NCI-H345 treated with DMSO at 0.1 percent for 48 hours (cell line): ENCODE data around the gene RPTOR.
A peak's percentile ranks its signal among the peaks of the same experiment; 100 is the strongest.
"Not testable (repeated sequence)": the region's sequence is repeated elsewhere in the genome, so short reads cannot be mapped to it uniquely, and the experiment has no call there.

Experiments
- DNase-seq: peaks from one replicate; lab custom pipeline; 2025; ENCODE audit not compliant: unreplicated experiment; lab: John Stamatoyannopoulos, UW

RPTOR gene

DNA sequence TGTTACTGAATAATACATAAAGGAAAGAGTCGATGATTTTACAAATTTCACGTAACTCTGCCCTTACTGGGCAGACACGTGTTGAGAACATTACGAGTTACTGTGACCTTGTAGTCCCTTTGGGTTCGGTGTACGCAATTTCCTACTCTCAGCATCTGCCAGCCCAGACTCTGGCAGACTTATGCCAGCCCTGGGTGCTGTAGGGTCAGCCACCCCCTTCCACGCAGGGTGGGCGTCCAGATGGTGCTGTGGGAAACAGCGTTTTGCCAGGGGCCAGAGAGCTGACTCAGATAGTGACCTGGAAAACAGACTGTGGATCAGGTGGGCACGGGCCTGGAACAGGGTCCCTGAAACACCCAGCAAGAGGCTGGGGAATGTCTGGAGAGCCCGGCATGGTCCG is 148.9 kb downstream of the RPTOR start:
- DNase-seq: no peak

DNA sequence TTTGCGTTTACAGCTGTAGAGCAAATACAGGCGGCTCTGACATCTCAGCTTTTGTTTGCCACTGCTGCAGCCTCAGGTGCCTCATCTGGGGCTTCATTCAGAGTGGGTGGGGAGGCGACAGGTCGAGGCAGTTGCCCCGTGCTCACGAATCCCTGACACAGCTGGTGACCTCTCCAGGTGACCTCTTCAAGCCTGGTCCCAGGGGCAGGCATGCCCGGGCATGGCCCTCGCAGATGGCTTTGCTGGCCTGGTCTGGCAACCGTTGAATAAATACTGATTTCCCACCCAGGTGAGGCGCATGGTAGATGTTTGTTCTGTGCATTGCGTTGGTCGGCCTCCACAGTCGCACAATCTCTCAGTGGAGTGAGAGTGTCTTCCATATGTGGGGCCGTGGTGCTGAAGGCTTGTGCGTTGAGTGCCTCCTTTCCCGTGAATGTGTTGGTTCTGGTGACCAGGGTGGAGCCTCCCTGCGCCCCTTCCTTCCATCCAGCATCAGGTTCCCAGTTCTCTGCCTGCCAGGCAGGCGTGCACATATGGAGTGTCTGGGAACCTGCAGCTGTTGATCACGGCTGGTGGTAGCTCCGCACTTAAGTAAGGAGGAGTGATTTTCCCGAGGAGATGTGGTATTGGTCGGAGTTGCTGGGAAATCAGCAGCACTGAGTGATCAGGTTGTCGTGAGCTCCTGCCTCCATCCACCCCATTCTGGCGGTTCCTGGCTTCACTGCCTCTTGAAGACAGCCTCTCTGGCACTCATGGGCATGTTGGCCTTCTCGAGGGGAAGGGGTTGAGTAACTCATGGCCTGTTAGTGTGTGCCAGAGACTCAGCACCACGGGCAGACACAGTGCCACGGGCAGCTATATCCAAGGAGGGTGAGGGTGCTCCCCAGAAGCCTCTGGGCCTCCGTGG is 149.7 kb downstream of the RPTOR start:
- peak; percentile 83 for DNase-seq

DNA sequence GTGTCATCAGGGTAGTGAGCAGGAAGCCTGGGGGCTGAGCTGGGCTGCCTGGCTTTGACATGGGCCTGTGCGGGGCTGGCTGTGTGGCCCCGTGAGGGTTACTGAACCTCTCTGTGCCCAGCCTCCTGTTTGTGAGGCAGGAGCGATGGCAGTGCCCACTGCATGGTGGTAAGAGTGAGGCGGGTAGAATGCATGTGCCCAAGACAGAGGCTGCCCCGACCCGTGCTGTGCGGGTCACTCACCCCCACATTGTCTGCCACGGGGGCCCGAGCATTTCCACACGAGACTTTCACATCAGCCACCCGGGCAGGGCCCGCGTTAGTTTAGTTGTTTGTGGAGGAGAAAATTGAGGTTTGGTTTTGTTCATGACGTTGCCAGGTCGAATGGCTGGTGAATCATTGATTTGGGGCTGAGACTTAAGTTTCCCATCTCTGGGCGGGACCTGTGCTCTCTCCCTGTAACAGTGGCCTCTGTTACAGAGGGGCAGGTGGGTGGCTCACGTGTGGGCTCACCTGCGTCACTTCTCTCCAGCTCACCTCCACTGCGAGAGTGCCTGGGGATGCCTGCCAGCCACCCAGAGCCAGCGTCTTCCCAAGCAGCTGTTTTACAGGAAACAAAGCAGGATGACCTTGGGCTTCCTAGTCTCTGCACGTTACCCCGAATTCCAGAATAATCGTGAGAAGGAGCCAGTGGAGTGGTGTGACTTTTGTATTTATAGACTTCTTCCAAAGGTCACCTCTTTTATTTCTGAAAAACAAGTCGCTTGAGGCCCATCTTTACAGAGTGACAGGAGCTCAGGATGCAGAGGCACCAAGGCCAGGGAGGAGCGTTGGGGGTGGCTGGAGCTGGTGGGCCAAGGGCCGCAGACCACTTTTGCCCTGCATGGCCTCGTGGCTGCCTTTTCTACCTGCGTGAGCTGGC is 150.6 kb downstream of the RPTOR start:
- no peak for DNase-seq

DNA sequence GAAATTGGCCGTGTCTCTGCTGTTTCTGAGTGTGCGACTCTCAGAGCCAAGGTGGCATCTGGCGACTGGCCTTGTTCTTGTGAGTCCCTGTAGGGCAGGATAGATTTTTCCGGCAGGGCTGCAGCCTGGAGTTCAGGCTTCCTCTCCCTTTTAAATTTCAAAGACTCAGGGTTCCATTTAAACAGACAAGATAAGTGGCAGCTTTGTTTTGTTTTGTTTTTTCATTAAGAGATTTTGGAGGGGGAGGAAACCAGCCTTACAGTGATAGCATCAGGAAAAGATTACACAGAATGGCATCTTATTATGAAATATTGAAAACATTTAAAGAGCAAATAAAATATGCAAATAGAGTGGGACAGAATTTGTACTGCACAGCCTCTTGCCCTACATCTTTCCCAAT is 151.3 kb downstream of the RPTOR start:
- DNase-seq: no peak

DNA sequence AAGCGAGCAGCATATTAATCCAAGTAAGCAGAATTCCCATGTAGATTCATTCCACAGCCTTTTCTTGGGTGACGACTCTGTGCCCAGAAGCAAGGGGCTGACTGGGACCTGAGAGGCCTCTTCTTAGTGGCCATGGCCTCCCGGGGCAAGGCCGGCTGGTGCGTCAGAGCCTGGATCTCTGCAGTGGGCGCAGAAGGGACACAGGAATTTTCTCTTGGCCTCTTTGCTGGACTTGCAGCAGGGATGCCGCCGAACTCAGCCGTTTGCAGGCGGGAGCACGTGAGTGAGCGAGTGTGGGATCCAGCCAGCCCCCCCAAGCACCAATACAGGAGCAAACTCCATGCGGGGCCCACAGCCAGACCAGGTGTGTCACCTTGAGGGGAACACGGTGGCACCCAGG is 151.8 kb downstream of the RPTOR start:
- DNase-seq: no peak

DNA sequence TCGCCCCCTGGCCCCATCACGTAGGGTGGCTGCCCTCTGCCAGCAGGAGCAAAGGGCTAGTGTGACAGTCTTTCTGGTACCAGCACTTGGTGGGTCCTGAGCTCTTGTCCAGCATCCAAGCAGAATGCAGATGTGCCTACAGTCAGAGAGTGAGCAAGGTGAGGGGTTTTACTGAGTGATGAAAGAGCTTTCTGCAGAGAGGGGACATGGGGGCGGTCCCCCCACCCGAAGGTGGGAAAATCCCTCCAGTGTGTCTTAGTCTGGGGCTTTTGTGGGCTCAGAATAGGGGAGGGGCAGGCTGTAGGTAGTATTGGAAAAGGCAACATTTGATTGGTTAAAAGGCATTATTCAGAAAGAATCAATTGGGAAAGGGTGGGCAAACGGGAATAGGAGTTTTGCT is 152.3 kb downstream of the RPTOR start:
- no peak for DNase-seq

DNA sequence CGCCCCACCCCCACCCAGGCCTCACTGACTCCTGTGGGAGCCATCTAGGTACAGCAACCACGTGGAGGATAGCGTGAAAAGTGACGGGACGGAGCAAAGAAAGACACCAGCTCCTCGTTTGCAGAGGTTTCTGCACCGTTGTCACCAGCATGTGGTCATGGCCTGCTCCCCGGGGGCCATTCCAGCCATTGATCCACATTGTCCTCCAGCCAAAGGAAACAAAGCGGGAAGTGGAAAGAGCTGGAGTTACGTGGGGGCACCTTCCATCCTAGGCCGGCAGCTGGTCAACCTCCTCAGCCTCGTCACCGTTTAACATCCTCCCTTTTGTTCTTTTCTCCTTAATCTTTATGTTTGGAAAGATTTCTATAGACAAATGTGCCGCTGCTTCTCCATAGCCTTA is 153.7 kb downstream of the RPTOR start:
- no peak for DNase-seq

DNA sequence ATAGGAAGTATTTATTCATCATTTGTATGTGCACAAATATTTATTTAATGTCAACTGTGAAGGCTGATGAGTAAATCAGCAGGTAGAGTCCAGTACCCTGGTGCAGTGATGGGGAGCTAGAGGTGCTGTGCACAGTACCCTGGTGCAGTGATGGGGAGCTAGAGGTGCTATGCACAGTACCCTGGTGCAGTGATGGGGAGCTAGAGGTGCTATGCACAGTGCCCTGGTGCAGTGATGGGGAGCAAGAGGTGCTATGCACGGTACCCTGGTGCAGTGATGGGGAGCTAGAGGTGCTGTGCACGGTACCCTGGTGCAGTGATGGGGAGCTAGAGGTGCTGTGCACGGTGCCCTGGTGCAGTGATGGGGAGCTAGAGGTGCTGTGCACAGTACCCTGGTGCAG is 154.6 kb downstream of the RPTOR start:
- not testable (repeated sequence) for DNase-seq

DNA sequence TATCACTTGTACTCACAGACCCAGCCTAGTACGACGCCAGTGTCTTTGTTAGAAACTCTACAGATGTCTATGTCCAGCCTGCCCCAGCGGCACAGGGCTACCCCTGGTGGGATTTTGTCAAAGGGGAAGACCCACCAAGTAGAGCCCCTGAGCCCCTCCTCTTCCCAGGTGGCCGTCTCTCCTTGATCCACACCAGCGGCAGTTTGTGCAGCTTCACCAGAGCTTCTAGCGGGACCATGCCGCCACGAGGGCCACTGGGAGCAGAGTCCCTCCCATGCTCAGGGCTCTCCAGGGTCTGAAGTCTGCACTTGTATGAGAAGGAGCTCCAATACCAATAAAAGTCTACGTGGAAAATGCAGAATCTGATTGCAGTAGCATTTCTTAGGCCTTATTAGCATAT is 157.1 kb downstream of the RPTOR start:
- DNase-seq: no peak

DNA sequence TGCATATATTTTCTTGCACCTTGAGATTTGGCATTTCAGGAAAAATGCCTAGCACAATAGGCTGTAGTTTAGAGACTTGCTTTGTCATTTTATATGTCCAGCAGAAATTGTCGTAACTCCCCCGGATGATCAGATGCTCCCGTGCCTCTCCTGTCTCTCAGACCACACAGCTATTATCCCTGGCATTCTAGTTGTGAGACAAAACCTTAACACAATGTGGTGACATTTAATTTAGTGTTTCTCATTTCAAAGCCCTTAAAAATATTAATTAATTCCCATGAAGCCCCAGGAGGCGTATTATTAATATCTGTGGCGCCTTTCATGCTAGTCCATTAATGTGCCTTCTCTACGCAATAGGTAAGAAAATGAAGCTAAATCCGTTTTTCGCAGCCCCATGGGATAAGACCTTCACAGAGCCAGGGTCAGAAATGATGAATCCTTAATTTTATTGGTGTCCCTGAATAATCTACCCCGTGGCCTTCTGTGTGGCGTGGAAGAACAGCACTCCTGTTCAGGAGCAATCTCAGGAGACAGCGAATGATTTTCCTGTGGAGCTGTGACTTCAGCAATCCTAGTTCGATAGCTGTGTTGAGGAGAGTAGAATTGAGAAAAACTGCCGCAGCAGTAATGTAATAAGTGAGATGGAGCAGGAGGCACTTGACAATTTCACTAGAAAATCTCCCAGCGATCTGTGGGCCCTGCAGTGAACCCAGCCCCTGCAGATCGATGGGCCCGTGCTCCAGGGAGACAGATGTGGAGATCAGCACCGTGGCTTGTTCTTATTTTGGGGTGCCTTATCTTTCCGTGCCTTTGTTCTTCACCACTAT is 157.9 kb downstream of the RPTOR start:
- no peak for DNase-seq

DNA sequence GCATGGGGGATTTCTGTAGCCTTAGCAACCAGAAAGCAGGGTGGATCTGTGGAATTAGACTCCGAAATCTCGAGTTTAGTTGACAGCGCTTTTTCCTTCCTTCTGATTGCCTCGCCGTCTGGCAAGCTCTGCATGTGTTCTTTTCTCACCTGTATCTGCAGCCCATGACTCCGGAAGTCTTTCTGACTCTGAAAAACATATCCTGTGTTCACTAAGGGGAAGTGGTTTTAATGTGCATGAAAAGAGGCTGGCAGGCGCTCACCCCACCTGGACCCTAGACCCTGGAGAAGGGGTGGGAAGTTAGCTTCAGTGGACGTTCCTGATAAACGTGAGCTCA is 158.5 kb downstream of the RPTOR start:
- DNase-seq: no peak

DNA sequence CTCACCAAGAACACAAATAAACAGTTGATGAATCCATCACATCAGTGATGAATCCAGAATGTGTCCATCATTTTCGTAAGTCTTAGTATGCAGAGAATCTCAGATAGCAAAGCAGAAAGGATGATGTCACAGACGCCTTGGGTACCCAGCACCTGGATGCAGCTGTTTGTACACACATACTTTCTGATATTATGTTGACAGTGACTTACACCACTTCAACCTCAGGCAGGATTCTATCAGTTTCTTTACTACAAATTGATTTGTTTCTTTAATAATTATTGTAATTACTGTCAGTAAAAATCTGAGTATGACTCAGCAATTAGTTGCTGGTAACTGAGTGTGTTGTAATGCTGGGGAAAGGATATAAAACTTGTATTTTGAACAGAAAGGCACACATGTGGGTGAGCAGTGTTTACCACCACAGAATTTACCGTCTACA is 159.8 kb downstream of the RPTOR start:
- DNase-seq: no peak

DNA sequence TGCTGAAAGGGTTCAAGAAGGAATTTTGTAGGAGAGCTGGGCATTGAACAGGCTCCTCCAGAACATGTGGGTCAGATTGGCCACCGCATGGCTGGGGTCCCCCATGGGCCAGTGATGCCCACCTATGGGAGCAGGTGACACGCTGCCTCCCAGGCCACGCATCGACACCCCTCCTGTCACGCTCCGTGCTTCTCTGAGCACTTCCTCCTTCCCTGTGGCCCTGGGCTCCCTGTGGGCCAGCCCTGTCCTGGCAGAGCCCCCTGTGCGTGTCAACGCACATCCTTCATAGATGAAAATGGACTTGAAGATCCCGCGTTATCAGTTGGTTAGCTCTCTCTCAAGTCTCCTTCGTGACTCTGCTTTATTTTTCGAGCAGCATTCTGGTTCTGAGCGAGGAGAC is 160.3 kb downstream of the RPTOR start:
- DNase-seq: no peak

DNA sequence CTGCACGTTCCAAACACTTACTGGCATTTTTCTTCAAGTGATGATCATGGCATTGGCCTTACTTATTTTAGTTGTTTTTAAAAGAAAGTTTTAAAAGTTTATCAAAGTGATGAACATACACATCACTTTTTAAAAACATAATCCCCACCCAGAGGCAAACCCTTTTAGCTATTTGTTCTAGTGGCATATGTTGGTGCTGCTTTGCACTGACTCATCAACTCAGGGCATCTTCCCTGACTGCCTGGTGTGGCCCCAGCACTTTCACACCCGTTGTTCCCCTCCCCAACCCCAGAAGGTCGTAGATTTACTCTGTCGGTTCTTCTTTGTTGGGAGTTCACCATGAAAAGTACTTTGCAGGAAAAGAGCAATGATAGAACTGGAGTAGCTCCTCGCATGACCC is 161.3 kb downstream of the RPTOR start:
- DNase-seq: peak; percentile 35

DNA sequence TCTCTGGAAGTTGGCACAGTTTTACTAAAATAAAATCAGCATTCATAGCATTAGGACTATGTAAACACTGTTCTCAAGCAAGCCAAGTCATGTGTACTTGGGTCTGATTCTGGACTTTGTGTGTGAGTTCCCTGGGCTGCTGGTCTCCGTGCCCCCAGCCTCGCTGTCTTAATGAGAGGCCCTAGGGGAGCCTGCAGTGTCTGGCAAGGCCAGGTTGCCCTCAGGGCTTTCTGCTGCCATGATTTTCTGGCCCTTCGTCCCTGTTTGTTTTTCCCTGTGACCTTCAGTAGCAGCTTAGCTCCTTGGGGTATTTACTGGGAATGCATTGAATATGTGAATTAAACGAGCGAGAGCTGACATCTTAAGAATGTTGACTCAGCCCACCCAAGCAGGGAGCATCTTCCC is 161.8 kb downstream of the RPTOR start:
- no peak for DNase-seq

DNA sequence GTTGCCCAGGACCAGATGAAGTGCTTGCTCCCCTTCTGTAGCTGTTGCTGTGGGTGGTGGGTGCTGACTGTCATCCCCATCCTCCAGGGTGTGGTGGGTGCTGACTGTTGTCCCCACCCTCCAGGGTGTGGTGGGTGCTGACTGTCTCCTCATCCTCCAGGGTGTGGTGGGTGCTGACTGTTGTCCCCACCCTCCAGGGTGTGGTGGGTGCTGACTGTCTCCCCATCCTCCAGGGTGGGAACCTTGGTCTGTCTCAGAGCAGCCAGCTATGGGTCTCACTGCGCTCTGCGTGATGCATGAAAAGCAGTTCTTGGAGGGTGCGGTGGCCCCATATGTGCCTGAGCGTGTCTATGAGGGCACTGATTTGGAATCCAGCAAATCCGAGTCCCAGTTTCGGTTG is 163.8 kb downstream of the RPTOR start:
- DNase-seq: no peak

DNA sequence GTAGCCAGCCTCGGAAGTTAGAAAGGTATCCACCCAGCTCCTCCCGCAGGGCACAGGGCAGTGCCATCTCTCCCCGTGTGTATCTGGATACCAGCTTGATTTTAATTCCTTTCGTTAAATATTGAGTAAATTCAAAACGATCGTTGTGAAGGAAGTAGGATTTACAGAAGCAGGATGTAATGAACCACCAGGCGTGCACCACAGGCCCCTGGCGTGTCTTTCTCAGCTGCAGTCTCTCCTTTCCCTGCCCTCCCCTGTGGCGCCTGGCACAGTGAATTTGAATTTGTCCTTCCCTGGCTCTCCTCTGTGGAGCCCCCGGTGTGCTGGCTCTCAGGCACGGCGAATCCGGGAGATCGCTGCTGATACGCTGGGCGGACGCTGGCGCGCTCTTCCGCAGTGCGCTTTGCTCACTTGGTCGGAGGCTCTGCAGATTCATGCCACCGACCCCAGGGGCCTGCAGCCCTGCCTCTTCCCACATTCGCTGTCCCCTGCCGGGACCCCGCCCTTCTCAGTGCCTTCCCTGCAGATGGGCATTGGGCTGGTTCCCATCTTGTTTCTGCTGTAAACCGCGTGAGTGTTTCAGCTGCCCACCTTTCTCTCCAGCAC is 164.6 kb downstream of the RPTOR start:
- DNase-seq: no peak

DNA sequence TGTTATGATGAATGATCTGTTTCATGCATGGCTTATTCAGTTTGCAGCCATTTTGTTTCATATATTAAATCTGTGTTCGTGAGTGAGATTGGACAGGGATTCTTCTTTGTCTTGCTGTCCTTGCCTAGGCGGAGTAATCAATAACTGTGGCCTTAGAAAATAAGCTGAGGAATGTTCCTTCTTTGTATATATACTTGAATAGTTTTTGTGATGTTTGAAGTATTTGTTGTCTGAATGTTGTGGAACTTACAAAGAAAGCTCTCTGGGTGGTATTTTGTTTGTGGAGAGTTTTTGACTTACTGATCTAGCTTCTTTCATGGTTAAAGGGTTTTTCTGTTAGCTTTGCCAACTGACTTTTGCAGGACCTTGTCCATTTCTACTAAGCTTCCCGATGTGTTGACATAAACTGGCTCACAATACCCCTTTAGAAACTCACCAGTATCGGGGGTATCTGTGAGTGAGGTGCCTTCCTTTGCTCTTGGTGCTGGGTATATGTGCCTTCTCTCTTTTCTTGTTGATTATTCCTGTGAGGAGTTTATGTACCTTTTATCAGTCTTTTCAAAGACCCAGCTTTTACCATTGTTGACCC is 166.2 kb downstream of the RPTOR start:
- no peak for DNase-seq

DNA sequence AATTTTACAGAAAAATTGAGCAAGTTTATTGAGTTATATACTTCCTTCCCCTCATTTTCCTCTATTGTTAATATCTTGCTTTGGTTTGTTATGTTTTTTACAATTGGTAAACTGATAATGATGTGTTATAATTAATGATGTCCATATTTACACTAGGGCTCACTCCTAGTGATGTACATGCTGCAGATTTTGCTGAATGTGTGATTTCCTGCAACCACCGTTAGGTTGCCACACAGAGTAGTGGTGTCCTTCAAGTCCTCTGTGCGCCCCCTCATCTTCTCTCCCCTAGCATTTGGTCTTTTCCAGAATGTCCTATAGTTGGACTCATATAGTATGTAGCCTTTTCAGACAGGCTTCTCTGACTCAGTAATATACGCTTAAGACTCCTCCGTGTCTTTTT is 167.5 kb downstream of the RPTOR start:
- no peak for DNase-seq

DNA sequence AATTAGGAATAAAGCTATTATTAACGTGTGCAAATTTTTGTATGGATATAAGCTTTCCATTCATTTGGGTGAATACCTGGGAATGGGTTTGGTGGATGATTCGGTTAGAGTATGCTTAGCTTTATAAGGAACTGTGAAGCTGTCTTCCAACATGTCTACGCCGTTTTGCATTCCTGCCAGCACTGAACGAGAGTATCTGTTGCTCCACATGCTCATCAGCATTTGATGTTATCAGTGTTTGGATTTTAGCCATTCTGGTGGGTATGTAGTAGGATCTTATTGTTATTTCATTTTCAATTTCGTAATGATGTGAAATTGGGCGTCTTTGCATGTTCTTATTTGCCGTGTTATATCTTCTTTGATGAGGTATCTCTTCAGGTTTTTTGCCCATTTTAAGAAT is 168.0 kb downstream of the RPTOR start:
- DNase-seq: no peak
